HG02938 (cell line): ENCODE data around the gene REXO4.
"Not testable (repeated sequence)": the region's sequence is repeated elsewhere in the genome, so short reads cannot be mapped to it uniquely, and the experiment has no call there.

Experiments used
- ATAC-seq: cut with Tn5 transposase; IDR thresholded peaks from one replicate; pipeline ENCODE4 v1.9.1; 2021; ENCODE audit warnings: mild to moderate bottlenecking, moderate library complexity; ENCODE audit not compliant: unreplicated experiment

The REXO4 gene

GRCh38 chr9:133423216-133423615 lies 5.4 kb upstream of the REXO4 start:
- ATAC-seq = no peak

- no peak for ATAC-seq
These were observed 4.1 kb upstream of the REXO4 start, which contains the start of gene ADAMTS13 for GRCh38 chr9:133421615-133422542. ADAMTS13 (plus strand) TSS chr9:133422367; CDS start chr9:133422444, 77 bp downstream.

GRCh38 chr9:133420392-133420827 lies 2.6 kb upstream of the REXO4 start:
- ATAC-seq = no peak

- ATAC-seq = no peak
These were observed 1.2 kb upstream of the REXO4 start for GRCh38 chr9:133419005-133419404.

GRCh38 chr9:133415170-133415569 lies 2.6 kb downstream of the REXO4 start:
- ATAC-seq = no peak

- ATAC-seq = no peak
These were observed 9.8 kb downstream of the REXO4 start for GRCh38 chr9:133408042-133408441.

- ATAC-seq = no peak
These were observed 11.1 kb downstream of the REXO4 start for GRCh38 chr9:133406480-133407307.

- ATAC-seq = no peak
These were observed 12.0 kb downstream of the REXO4 start for GRCh38 chr9:133405508-133406438.

GRCh38 chr9:133404454-133405002 lies 13.3 kb downstream of the REXO4 start:
- no peak for ATAC-seq

GRCh38 chr9:133403766-133404453 lies 13.9 kb downstream of the REXO4 start:
- no peak for ATAC-seq

GRCh38 chr9:133402689-133403088 lies 15.1 kb downstream of the REXO4 start:
- no peak for ATAC-seq

GRCh38 chr9:133401588-133401987 lies 16.2 kb downstream of the REXO4 start:
- no peak for ATAC-seq

- ATAC-seq = no peak
These were observed 17.5 kb downstream of the REXO4 start for GRCh38 chr9:133400292-133400691.

- ATAC-seq = no peak
These were observed 19.9 kb downstream of the REXO4 start for GRCh38 chr9:133397895-133398294.

GRCh38 chr9:133397370-133397769 lies 20.4 kb downstream of the REXO4 start:
- ATAC-seq = no peak

- ATAC-seq = no peak
These were observed 20.9 kb downstream of the REXO4 start for GRCh38 chr9:133396952-133397351.

GRCh38 chr9:133394687-133395271 lies 23.0 kb downstream of the REXO4 start:
- no peak for ATAC-seq

GRCh38 chr9:133393399-133393798 lies 24.4 kb downstream of the REXO4 start:
- no peak for ATAC-seq

- ATAC-seq = not testable (repeated sequence)
These were observed 25.5 kb downstream of the REXO4 start for GRCh38 chr9:133392308-133392707.
